GM18858 (cell line): ENCODE results near the gene MAT2A.
"Not testable (repeated sequence)": the region's sequence is repeated elsewhere in the genome, so short reads cannot be mapped to it uniquely, and the experiment has no call there.

Experiments used
- ATAC-seq: cut with Tn5 transposase; IDR thresholded peaks from one replicate; pipeline ENCODE4 v1.9.1; 2021; ENCODE audit not compliant: unreplicated experiment

MAT2A gene

DNA sequence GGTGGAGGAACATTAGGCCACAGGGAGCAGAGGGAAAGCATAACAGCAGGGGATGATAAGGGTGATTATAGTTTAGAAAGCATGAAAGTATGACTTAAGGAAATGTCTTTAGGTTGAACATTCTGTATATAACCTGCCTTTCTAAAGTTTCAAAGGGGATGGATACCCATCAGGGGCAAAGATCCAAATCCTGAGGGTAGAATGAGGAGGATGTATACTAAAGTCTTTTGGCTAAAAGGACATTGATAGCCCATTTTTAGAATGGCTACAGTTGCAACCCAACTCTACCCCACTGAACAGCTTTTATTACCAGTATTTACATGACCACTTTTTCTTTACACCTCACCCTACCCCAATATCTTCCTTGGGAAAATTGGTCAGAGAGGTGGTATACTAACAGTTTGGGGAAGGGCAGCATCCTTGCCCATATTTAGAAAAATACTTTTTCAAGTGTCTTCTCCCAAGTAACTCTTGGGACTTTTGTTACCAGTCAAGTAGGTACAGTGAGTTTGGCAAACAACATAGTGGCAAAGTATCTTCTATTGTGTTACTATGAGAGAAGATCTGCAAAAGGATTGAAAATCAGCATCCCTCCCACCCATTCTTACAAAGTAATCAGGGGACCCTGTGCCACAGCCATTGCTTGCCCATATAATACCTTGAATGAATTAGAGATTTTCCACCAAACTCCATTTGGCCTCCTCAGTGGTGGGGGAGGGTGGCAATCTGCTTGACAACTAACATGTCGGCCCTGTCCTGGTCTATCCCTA is 8.3 kb downstream of the MAT2A start:
- ATAC-seq, result no peak

DNA sequence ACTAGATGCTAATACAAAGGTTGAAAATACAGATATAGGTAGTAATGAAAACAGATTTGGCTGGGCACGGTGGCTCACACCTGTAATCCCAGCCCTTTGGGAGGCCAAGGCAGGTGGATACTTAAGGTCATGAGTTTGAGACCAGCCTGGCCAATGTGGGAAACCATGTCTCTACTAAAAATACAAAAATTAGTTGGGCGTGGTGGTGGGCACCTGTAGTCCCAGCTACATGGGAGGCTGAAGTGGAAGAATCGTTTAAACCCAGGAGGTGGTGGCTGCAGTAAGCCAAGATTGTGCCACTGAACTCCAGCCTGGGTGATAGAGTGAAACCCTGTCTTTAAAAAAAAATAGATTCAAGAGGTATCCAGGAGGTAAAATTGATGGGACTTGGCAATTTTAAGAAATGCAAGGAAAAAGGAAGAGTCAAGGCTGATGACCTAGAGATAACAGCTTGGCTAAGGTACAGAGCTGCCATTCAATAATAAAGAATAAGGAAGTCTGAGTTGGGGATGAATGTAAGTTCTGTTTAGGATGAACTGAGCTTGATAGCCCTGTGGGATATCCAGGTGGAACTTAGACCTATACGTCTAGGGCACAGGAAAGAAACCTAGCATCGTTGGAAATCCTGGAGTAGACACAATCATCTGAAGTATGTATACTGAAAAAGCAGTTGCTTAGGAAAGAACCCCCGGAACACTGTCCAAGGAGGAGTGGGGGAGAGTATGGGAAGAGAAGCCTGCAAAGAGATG is 9.1 kb downstream of the MAT2A start:
- no peak for ATAC-seq

DNA sequence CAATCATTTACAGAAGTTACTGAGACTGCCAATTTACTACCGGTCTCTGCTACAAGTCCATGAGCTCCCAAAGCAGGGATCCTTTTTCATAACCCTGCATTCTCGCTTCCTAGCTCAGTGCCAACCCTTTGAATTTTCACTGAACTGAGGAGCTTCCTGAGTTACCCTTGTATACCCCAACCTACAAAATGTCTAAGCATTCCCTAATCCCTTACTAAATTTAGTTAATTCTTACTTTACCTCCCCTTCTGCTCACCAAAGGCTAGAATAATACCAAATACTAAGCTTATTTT is 9.6 kb downstream of the MAT2A start:
- no peak for ATAC-seq

DNA sequence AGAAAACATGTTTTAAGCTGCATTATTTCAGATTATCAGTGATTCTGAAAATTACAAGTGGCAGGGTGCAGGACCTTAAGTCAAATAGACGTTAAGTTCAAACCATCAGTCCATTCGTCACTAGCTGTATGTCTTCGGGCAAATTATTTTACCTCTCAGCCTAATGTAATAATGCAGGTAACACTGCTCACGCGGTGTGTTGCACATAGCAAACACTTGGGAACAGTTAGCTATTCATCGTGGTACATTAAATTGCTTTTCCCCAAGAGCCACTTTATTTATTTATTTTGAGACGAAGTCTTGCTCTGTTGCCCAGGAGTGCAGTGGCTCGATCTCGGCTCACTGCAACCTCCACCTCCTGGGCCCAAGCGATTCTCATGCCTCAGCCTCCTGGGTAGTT is 10.1 kb downstream of the MAT2A start:
- ATAC-seq, result no peak

DNA sequence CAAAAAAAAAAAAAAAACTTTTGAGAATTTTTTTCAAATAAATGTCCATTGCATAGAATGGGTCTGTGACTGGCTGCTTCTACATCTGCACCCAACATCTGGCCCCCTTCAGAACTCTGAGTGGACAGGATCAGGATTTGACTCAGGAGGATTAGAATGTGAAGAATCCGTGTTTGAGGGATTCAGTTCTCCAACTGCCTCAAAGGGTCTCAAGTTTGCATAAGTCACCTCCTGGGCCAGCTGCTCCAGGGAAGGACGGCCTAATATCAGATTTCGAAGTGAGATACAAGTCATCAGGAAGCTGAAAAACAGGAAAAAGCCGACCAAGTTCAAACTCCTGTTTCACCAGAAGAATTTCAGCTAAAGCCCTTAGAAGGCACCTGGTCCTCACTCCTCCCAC is 10.9 kb downstream of the MAT2A start:
- ATAC-seq, result no peak

DNA sequence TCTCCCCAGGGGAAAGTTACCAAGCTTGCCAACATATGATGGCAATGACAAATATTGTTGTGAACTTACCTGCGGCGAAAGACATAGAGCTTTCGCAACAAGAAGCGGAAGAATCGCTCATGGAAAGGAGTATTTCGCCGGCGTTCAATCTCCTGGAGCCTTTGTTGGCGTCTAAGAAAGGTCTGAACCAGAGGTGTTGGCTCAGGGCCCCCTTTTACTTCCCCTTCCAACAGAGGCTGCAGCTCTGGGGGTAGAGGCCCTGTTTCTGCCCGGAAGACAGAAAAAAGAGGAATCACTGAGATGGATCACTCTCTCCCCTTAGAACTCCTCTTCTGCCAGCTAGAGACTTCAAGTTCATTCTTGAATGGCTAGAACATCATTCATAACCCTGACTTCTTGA is 11.5 kb downstream of the MAT2A start:
- ATAC-seq, result no peak

DNA sequence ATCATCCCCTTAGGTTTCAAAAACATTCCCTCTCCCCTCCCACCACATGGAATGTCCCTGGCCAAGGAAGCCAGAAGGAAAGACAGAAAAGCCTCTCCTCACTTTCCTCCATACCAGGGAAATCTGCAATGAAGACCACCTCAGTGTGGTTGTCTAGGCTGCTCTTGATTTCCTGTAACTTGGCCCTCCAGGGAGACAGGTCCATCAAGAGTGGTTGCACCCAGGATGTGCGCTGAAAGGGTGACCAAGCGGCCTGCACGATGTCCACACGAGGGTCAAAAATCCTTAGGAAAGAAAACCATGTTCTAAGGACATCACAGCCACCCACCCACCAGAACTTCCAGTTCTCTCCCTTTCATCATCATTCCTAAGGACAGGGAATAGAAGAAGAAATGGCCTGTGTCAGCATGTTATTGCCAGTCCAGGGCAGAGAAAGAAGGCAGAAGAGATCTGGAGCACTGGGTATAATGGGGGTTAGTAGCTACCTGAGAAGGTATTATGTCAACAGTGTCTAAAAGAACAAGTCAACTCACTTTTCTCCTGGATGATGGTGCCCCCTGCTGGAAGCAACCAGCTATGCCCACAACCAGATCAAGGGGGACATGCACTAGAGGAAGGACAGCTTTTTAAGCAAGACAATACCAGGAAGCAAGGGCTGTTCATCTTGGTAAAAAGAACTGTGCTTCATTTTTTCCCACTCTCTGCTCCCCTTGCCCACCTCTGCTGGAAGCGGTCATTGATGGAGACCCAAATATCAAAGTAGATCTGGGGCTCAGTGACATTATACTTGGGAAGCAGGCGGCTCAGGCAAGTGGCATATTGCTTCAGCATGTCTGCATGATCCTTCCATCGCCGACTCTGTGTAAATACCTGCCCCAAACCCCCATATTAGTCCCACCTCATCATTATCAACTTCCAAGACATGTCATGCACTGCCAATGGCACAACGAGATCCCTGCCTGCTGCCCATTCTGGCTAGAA is 13.0 kb downstream of the MAT2A start:
- ATAC-seq, result peak; percentile 67

DNA sequence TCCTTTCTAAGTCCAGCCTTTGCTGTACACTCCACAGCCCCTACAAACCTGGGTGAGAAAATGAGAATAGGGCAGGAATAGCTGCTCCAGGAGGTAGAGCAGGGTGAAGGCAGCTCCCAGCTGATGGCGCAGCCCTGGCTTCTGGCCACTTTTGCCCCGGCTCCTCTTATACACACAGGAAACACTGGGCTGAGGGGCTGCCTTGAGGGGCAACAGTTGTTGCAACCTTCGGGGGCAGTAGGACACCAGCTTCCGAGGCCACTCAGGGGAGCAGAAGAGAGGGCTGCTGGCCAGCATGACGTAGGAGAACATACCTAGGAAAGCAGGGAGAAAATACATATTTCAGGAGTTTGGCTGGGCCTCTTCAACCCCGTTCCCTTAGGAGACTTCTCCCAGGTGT is 14.2 kb downstream of the MAT2A start:
- ATAC-seq, result no peak

DNA sequence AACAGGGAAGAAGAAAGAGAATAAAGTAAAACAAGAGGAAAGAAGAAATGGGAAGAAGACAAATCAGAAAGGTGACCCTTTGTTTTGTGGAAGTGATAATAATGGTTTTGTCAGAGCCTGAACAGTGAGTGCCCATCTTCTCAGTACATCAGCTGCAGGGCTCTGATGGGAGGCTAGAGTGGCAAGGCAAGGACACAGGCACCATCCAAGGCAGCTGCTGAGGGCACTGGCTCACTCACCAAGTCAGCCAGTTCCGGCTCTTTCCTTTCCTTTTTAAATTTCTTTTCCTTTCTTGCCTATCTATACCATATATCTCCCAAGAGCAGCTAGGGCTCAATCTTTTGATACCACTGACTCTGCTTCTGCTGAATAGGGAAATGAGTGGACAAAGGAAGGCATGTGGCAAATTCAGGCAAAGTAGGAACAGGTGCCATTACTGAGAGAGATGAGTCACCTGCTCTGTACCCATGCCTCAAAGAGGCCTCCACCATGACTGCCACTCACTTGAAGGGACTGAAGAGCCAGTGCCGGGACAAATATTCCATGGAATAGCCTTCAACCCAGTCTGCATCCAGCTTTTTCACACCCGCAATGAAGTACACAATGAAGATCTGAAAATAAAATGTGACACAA is 16.1 kb downstream of the MAT2A start:
- ATAC-seq, result no peak

DNA sequence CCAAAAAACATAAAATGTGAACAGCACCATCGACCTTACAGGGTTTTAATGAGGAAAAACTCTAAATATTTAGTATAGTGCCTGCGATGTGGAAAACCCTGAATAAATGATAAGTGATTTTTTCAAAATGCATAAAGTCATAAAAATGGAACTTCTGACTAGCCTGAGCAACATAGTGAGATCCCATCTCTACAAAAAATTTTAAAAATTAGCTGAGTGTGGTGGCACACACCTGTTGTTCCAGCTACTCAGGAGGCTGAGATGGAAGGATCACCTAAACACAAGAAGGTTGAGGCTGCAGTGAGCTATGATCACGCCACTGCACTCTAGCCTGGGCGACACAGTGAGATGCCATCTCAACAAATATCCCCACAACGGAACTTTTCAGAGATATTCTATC is 18.2 kb downstream of the MAT2A start:
- ATAC-seq, result no peak

DNA sequence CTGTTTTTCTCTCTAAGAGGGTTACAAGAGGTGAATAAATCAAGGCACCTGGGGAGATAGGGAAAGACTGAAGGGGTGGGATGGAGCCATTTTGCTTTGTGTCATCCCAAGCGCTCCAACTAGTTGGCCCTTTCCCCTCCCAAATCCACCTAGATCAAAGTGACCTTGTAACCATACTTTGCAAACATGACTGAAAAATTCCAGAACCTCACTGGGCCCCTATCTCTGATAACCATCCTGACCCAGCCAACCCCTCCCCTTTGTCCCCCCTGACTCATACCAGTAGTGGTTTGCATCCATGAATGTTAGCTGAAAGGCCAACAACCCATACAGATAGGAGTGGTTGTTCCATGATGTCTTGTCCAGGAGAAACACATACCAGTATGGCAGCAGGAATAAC is 19.2 kb downstream of the MAT2A start:
- no peak for ATAC-seq

DNA sequence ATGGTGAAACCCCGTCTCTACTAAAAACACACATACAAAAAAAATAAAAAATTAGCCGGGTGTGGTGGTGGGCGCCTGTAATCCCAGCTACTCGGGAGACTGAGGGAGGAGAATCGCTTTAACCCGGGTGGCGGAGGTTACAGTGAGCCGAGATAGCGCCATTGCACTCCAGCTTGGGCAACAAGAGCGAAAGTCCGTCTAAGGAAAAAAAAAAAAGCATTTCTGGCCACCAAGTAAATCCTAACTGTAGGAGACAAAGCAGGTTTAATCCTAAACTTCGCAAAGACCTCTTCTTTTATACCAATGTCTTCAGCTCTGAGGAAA is 21.4 kb downstream of the MAT2A start:
- ATAC-seq, result not testable (repeated sequence)

DNA sequence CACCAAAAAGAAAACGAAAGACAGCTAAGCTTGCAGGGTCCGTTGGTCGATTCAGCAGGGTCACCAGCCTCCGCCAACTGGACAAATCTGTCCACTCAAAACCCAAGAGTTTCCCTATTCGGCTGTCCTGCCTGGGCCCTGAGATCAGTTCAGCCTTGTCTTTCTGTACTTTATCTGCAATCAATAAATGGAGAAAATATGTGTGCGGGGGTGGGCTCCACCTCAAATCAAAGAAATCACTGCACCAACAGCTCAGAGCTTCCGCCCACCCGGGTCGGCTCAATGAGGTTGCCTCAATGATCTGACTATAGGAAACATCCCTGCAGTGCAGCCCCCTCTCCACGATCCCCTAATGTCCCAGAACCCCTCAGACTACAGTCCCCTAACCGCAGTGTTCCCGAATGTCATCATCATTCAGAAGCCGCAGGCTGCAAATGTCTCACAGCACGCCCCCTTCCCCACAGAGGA is 21.9 kb downstream of the MAT2A start:
- ATAC-seq, result no peak

DNA sequence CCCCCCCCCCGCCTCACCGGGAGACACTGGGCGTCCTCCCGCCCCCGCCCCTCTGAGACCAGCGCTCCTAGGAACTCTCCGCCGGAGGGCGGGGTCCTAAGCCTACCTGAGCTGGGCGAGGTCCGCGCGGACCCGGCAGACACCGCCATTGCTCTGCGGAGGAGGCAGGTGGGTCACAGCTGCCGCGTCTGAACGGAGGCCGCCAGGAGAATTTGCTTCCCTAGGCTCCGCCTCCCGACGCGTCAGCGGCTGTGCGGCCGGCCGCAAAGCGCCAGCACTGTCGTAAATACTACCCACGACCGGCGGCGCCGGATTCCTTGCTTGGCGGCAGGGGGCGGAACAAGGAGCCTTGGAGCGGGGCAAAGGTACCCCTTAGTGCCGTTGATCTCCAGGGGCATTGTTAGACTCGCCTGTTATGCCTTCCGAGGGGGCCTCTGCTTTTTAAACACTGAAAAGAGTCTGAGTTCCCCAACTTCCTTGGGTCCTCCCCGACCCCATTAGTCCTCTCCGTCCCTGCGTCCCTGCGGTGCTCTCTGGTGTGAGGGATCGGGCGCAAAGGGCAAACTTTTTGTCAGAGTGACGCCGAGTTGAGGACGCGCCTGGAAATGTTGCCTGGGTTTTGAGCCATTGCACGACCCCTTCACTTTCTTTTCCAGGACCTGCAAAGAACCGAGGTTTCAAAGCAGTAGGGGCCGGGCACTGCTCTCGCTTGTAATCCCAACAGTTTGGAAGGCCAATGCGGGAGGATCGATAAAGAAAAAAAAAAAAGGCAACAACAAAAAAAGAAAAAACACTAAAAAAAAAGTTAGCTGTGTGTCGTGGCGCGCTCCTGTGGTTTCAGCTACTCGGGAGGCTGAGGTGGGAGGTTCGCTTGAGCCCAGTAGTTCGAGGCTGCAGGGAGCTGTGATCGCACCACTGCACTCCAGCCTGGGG is 22.6 kb downstream of the MAT2A start, which contains the start of gene GGCX:
Gene GGCX (minus strand): TSS at position 214 of the 933 bp plus-strand sequence. CDS start 65 bp downstream, at position 149.
- peak; percentile 81 for ATAC-seq

DNA sequence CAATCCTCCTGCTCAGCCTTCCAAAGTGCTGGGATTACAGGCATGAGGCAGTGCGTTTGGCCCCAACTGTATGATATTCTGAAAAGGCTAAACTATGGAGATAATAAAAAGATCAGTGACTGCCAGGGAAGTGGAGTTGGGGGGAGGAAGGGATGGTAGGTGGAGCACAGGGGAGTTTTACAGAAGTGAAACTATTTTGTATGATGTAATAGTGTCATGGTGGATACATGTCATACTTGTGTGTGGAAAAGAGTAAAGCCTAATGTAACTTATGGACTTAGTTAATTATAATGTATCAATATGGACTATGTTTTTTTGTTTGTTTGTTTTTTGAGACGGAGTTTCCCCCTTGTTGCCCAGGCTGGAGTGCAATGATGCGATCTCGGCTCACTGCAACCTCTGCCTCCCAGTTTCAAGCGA is 25.2 kb downstream of the MAT2A start:
- no peak for ATAC-seq

DNA sequence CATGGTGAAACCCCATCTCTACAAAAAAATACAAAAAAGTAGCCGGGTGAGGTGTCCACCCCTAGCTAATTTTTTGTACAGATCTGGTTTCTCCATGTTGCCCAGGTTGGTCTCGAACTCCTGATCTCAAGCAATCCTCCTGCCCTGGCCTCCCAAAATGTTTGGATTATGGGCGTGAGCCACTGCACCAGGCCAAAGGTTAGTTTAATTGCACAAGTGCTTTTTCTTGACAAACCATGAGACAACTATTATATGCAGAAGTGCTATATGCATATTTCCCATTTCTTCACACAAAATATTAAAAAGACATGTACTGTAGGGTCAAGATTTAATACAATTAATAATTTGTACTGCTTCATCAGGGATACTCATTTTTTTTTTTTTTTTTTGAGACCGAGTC is 27.3 kb downstream of the MAT2A start:
- ATAC-seq, result no peak

DNA sequence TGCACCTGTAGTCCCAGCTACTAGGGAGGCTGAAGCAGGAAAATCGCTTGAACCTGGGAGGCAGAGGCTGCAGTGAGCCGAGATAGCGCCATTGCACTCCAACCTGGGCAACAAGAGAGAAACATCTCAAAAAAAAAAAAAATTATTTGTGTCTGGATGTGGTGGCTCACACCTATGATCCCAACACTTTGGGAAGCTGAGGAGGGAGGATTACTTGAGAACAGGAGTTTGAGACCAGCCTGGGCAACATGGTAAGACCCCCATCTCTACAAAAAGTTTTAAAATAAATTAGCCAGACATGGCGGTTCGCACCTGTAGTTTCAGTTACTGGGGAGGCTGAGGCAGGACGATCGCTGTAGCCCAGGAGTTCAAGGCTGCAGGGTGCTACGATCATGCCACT is 36.8 kb downstream of the MAT2A start:
- no peak for ATAC-seq

DNA sequence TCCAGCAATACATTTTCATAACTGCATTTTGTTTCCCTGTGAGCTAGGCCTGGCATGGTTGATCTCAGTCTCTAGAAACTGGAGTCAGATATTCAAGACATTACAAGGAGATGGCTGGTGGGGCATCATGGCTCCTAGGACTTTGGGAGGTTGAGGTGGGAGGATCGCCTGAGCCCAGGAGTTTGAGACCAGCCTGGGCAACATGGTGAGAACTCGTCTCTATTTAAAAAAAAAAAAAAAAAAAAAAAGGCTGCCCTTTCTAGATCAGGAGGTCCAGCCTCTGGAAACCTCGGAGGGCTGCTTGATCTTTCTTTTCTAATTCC is 38.1 kb downstream of the MAT2A start:
- ATAC-seq, result no peak

DNA sequence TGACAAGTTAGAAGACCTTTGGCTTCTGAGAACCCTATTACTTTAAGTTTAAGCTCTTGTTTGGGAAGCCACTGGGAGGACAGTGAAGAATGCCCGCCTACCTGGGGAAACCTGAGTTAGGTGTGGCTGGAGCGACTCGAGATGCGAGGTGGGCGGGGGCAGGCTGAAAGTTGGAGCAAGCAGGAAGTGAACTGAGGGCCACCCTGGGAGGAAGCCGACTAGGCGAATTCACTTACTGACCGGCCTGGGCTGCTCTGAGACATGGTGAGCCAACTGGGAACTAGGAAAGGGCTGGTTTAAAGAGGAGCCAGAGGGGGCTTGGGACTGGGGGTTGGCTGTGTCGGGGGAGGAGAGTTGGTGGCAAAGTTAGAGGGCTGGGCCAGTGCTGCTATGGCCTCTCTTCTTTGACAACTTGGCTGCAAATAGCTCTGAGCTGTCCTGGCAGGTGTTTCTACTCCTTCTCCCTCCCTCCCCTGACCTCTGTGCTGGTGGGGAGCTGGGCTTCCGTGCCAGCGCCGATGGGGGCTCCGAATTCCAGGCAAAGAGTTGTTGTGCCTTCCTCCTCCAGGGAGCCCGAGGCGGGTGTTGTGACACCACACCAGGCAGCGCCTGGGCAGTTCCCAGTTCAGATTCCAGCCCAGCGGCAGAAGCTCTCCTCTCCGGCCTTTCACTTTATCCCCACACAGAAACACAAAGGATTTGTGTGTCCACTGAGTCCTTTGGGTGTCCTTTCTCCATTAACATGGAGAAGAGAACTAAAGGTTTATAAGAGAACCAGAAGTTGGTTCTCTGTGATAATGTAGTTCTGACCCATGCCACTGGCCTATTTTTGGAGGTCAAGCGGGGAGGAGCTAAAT is 38.6 kb downstream of the MAT2A start, which contains the start of gene VAMP8:
Gene VAMP8 (plus strand): TSS at position 201 of the 857 bp plus-strand sequence. CDS start 61 bp downstream, at position 262.
- ATAC-seq, result peak; percentile 48
